Peyer's patch (tissue), 4 donors: Measurements from ENCODE around the gene HDGFL2. TPM values are rescaled to one million over a fixed set of nuclear protein-coding genes. Genes with fewer than 3 reads are reported as not detected.

Experiments used
- DNase-seq, 3 donors: peaks; one replicate each; pipeline ENCODE4 v3.0.0-alpha.2; 2017 to 2019
- H3K27ac ChIP-seq, 4 donors: fragments of 200-600 bp; sonication (generic); one replicate each; pipeline ENCODE4 v1.5.1; 2016 to 2019
- H3K27me3 ChIP-seq, 2 donors: fragments of 200-600 bp; sonication (generic); one replicate each; pipeline ENCODE4 v1.5.1; 2019
- H3K36me3 ChIP-seq, 3 donors: fragments of 200-600 bp; sonication (generic); one replicate each; pipeline ENCODE4 v1.5.1; 2016 to 2019
- H3K4me1 ChIP-seq, 4 donors: fragments of 200-600 bp; sonication (generic); one replicate each; pipeline ENCODE4 v1.5.1; 2016 to 2019
- H3K4me3 ChIP-seq, 4 donors: fragments of 200-600 bp; sonication (generic); 1 replicate in 3 of 4; 2 replicates in 1 of 4; pipeline ENCODE4 v1.5.1; 2016 to 2019; ENCODE audit warnings: mild to moderate bottlenecking in 1 of 4
- H3K9me3 ChIP-seq, 4 donors: fragments of 200-600 bp; sonication (generic); one replicate each; pipeline ENCODE4 v1.5.1; 2016 to 2019; ENCODE audit warnings: mild to moderate bottlenecking in 1 of 4
- CTCF ChIP-seq, 6 experiments: fragments of 450-650 bp in 4 of 6; fragments of 200-600 bp in 2 of 6; sonication (generic) in 1 of 6; IDR thresholded peaks; one replicate each; pipeline ENCODE4 v1.5.1; 2017 to 2019; ENCODE audit warnings: antibody characterized with exemption in 6 of 6, mild to moderate bottlenecking in 3 of 6, moderate library complexity in 1 of 6
- POLR2A ChIP-seq, 2 donors: fragments of 450-650 bp; IDR thresholded peaks; one replicate each; pipeline ENCODE4 v1.5.1; 2017; ENCODE audit warnings: antibody characterized with exemption in 2 of 2, mild to moderate bottlenecking in 2 of 2, moderate library complexity in 2 of 2
- total RNA-seq, 4 donors: library from RNA; depleted of rRNA; stranded (reverse); fragments of >200 nt; gene quantifications; one replicate each; pipeline ENCODE4 v1.1.0, GENCODE V29; 2016

The HDGFL2 gene
- total RNA-seq, 4 donors from 2014 or later = 20.5 to 73.4 (median 28.6) TPM

- TF ChIP-seq CTCF (IDR thresholded peaks at IDR 0.05) (no peak), POLR2A (IDR thresholded peaks at IDR 0.05) (no peak)
- Histone ChIP-seq H3K27ac (no peak overlapping the region), H3K4me1 (no peaks in the 10 kb centered on the region), H3K27me3 (no peaks in the 10 kb centered on the region), H3K4me3 (no peak overlapping the region), H3K36me3 (peaks cover 0 to 40% (median 0%) of the 10 kb centered on the region in 3 donors), H3K9me3 (no peaks in the 10 kb centered on the region)
- no peak for DNase-seq
Measured at GRCh38 chr19:4504297-4504701, 32.2 kb downstream of the HDGFL2 start.

DNA sequence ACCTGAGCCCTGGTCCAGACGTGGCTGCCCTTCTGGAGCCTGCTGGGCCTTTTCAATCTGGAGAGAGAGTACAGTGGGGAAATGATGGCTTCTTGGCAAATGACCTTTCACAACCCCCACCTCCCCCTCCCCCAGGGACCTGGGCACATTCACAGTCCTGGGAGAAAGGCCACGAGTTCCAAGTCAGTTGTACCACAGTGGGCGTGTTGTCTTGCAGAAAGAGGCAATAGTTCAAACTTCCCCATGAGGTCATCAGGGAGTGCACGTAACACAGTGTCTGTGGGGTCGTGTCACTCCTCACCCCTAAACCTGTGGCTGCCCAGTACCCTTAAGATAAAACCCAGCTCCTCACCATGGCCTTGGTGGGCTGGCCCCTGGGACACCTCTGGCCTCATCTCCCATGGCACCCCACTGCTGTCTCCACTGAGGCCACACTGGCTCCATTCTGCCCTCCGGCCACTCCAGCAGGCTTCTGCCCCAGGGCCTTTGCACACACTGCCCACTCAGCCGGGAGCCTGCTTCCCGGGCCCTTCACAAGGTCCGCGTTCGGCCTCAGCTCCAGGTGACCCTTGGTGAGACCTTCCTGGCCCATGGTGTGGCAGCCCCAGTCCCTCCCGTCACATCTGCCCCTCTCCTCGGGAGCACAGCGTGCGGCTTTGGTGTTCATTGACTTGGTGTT, 32.9 kb downstream of the HDGFL2 start:
- no peak overlapping the region for H3K4me3 ChIP-seq
- no peak overlapping the region for H3K27ac ChIP-seq
- no peaks in the 10 kb centered on the region for H3K9me3 ChIP-seq
- H3K27me3 ChIP-seq = no peaks in the 10 kb centered on the region
- peaks cover 0 to 34% (median 0%) of the 10 kb centered on the region in 3 donors for H3K36me3 ChIP-seq
- H3K4me1 ChIP-seq = no peaks in the 10 kb centered on the region
- TF ChIP-seq POLR2A (IDR thresholded peaks at IDR 0.05) (no peak), CTCF (IDR thresholded peaks at IDR 0.05) (no peak)
- no peak for DNase-seq

DNA sequence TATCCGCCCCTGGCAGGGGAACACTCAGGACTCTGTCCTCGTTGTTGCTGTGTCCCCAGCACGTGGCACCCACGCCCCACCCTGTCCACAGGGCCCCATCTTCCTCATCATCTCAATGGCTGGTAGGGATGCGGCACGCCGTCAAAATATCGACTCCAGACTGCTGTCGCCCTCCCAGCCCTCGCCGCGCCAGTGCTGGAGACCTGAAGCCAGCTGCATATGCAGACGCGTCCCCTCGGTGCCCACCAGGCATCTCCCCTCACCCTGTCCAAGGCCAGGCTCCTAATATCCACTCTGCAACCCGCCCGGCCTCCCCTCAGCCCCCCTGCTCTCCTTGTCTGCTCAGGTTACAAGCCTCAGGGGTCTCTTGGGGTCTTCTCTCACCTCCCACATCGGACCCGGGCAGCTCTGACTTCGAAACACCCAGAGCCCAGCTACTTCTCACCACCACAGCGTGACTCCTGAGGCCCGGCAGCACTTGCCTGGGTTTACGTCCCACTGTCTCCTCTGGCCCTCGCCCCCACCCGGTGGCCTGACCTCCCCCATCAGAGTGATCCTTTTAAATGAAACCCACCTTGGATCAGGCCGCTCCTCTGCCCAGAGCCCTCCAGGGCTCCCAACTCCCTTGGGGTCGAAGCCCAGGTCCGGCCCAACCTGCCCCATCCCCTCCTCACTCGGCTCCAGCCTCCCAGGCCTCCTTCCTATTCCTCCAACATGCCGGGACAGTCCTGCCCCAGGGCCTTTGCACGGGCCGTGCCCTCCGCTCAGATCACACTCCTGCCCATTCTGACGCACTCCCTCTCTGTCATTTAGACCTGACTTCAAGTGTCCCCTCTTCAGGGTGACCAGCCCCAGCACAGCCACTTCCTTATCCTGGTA, 33.7 kb downstream of the HDGFL2 start:
- no peak for TF ChIP-seq POLR2A (IDR thresholded peaks at IDR 0.05)
- TF ChIP-seq CTCF (IDR thresholded peaks at IDR 0.05) = no peak
- Histone ChIP-seq H3K36me3 (peaks cover 0 to 26% (median 0%) of the 10 kb centered on the region in 3 donors), H3K27me3 (no peaks in the 10 kb centered on the region), H3K4me1 (no peaks in the 10 kb centered on the region), H3K9me3 (no peaks in the 10 kb centered on the region), H3K4me3 (no peak overlapping the region), H3K27ac (no peak overlapping the region)
- DNase-seq = no peak

DNA sequence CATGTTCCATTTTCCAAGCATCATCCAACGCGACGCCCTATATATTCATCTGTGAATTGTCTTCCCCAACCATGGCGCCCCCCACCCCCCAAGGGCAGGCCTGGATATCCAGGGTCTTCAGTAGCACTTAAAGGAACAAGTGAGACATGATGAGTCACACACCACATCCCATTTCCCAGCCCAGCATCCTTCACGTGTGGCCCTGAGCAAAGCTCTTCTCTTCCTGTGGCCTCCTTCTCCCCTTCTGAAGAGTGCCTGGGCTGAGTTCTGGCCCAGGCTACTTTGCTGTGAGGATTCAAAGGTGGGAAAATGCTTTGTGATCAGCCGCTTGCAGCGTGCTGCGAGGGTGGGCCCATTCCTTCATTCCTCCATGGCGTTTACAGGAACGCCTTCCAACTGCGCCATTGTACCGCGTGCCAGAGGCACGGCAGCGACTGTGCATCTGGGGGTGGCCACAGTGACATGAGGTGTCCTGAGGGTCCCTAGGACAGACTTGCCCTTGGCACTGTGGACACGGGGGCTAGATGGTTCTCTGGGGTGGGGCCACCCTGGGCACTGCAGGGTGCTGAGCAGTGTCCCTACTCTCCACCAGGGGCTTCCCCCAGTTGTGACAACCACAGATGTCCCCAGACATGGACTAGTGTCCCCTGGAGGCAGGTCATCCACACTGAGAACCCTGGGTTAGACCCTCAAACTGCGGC, 34.5 kb downstream of the HDGFL2 start:
- Histone ChIP-seq H3K9me3 (no peaks in the 10 kb centered on the region), H3K27ac (no peak overlapping the region), H3K27me3 (no peaks in the 10 kb centered on the region), H3K4me1 (no peaks in the 10 kb centered on the region), H3K36me3 (peaks cover 0 to 21% (median 0%) of the 10 kb centered on the region in 3 donors), H3K4me3 (no peak overlapping the region)
- no peak for DNase-seq
- no peak for TF ChIP-seq POLR2A (IDR thresholded peaks at IDR 0.05)
- TF ChIP-seq CTCF (IDR thresholded peaks at IDR 0.05) = no peak

DNA sequence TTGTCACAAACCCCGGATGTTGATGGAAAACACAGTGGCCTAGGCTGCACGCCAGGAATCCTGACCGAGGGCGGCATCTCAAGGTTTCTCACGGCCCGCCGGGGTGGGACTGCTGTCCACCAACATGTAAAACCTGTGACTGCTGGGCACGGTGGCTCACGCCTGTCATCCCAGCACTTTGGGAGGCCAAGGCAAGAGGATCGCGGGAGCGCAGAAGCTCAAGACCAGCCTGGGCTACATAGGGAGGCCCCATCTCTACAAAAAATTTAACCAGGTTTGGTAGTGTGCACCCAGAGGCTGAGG, 35.0 kb downstream of the HDGFL2 start:
- H3K4me1 ChIP-seq = no peaks in the 10 kb centered on the region
- peaks cover 0 to 16% (median 0%) of the 10 kb centered on the region in 3 donors for H3K36me3 ChIP-seq
- no peak overlapping the region for H3K27ac ChIP-seq
- H3K4me3 ChIP-seq = no peak overlapping the region
- no peak for DNase-seq
- TF ChIP-seq CTCF (IDR thresholded peaks at IDR 0.05) = no peak
- H3K9me3 ChIP-seq = no peaks in the 10 kb centered on the region
- no peaks in the 10 kb centered on the region for H3K27me3 ChIP-seq
